GM18861 (cell line): ENCODE results near the gene MED20.
"Not testable (repeated sequence)": the region's sequence is repeated elsewhere in the genome, so short reads cannot be mapped to it uniquely, and the experiment has no call there.

ENCODE experiments used
- ATAC-seq: cut with Tn5 transposase; IDR thresholded peaks from one replicate; pipeline ENCODE4 v1.9.1; 2021; ENCODE audit not compliant: unreplicated experiment

MED20 gene, protein sequence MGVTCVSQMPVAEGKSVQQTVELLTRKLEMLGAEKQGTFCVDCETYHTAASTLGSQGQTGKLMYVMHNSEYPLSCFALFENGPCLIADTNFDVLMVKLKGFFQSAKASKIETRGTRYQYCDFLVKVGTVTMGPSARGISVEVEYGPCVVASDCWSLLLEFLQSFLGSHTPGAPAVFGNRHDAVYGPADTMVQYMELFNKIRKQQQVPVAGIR

DNA sequence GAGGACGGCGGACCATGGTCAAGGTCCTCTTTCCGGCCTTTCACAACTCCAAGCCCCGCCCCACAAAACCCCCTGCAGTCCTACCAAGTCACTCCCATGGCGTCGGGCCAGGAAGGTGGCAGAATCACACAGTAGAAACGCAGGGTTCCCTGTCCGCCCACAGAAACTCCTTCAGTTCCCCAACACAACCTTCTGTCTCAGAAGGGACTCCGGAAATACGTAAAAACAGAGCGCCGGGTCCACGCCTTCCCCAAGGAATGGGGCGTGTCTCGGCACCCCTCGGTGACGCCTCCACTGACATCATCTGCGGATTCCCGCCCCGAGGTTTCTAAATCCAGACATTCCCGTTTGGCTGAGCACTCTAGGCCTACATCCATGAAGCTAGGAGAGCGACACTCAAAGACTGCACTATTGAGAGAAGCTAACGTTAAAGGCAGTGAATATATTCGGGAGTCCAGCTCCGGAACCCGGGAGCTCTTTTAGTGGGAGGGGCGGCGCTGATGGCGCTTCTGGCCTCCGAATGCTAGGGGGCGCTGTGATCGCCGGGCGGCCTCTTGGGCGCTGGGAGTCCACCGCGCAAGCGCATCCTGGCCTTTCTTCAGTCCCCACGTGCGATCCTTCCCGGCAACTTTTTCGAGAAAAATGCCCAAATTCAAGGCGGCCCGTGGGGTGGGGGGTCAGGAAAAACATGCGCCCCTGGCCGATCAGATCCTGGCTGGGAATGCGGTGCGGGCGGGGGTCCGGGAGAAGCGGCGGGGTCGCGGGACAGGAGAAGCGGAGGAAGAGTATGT lies at the start of gene MED20, which contains the start of gene BYSL:
Gene MED20 (minus strand): TSS at position 219 of the 791 bp plus-strand sequence. CDS start 121 bp downstream, at position 98.
Gene BYSL (plus strand): TSS at position 579 of the 791 bp plus-strand sequence. CDS start 64 bp downstream, at position 643.
- peak; percentile 84 for ATAC-seq

DNA sequence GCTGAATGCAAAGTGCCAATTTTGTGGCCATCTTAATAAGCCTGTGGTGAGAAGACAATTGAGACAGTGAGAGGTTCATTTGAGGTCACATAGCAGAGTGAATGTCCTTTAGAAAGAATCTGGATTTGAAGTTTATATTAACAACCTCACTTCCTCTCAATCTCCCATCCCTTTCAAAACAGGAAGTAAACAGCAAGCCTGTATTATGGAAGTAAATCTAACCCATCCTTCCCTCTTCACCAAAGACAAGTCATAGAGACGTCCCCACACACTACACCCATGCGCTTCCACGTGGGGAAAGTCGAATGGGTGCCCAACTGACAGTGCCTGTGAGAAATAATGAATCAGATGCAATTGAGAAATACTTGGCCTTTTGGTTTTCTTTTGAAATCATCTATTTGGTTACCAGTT lies 49.5 kb upstream of the MED20 start:
- no peak for ATAC-seq

- ATAC-seq = no peak
Measured at GRCh38 chr6:41967312-41968287, 46.7 kb upstream of the MED20 start.

- ATAC-seq = no peak
Measured at GRCh38 chr6:41966961-41967311, 46.0 kb upstream of the MED20 start.

GRCh38 chr6:41966214-41966920 lies 45.4 kb upstream of the MED20 start:
- ATAC-seq = no peak

- no peak for ATAC-seq
Measured at GRCh38 chr6:41965429-41966213, 44.7 kb upstream of the MED20 start.

- ATAC-seq = no peak
Measured at GRCh38 chr6:41964201-41964887, 43.4 kb upstream of the MED20 start.

DNA sequence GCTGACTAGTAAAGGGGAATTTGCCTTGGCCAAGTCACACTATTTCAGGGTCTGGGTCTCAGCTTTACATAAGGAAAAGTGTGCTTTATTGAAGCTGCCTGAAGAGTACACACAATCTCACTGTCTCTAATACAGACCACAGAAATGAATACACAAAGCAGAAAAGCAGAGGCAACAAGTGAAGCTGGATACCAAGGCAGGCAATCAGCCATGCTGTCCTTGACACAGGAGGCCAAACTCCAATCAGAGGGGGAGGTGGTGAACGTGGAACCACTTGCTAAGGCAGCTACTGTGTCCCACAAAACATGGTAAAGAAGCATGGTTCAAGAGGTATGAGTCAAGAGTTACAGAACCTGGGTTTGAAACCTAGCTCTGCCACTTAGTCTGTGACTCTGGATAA lies 42.4 kb upstream of the MED20 start:
- no peak for ATAC-seq

DNA sequence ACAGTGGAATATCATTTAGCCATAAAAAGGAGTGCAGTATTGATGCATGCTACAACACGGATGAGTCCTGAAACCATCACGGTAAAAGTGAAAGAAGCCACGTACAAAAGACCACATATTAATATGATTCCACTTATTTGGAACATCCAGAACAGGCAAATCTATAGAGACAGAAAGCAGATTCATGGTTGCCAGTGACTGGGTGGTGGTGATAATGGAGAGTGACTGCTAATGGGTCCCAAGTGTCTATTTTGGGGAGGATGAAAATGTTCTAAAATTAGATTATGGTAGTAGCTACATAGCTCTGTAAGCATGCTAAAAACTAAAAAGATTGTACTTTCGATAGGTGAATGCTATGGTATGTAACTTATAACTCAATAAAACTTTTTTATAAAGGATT lies 39.1 kb upstream of the MED20 start:
- no peak for ATAC-seq

DNA sequence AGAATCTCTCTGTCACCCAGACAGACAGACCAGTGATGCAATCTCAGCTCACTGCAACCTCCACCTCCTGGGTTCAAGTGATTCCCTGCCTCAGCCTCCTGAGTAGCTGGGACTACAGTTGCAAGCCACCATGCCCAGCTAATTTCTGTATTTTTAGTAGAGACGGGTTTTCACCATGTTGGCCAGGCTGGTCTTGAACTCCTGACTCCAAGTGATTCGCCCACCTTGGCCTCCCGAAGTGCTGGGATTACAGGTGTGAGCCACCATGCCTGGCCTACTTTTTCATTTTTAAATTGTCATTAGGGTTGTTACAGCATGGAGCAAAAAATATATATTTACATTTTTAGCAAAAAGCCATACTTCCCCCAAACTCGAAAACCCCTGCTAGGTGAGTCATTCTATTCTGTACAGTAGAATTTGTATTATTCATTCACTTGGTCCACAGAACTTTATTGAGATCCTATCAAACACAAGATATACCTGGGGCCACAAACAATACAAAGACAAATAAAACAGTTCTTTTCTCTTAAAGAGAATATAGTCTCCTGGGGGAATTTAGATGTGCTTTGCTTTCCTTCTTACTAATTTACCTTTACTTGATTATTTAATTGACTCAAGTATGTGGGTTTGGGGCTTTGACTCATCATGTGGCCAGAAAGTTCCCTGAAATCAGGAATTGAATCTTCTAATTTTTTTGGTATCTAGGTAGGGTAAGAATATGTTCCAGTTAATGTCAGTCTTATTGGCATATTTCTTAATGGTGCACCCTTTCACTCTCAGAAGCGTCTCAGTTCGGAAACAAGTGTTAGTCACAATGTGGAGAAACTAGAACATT lies 37.3 kb upstream of the MED20 start:
- no peak for ATAC-seq

DNA sequence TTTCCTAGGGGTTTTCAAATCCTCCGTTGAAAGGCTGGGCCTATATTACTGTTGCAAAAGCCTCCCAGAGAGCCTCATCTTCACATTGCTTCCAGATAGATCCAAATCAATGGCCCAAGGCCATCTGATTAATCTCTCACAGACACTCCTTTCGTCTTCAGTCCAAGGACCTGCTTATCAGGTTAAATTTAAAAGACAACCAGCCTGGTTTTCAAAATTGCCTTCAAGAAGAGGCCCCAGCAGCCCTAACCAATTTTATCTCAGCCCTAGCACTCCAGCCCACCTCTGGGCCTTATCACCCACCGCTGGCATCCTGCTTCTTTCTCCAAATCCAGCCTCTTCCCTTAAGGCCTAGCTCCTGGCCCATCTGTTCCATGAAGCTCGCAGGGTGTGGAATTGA lies 36.2 kb upstream of the MED20 start:
- no peak for ATAC-seq

- no peak for ATAC-seq
Measured at GRCh38 chr6:41955412-41955811, 34.5 kb upstream of the MED20 start.

DNA sequence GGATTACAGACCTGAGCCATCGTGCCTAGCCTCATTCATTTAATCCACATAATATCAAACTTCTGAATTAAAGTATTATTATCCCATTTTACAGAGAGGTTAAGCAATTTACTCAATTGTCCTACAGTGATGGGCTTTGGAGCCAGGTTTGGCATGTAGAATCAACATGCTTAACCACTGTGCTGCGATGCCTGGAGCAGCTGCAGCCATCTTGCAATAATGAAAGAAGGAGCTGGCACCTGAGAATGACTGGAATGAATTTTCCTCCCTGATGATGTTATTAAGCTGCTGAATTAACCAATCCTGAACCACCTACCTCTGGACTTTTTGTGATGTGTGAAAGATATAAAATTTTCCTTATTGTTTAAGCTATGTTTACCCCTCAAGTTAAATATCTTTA lies 33.7 kb upstream of the MED20 start:
- ATAC-seq = no peak

- no peak for ATAC-seq
Measured at GRCh38 chr6:41947581-41948220, 26.8 kb upstream of the MED20 start.

DNA sequence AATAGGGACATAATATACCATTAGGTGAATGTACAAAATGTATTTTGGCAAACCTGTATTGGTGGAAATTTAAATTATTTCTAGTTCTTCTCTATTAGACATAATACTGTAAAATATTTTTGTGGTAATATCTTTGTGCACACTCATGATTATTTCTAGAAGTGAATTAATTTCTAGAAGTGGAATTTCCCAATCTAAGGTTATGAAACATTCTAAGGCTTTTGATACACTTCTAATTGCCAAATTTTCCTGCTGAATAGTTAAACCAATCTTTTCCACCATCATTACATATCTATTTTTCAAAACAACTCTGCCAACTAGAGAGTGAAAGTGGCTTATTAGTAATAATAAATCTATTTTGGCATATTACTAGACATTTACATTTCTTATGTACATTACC lies 22.5 kb upstream of the MED20 start:
- no peak for ATAC-seq

- ATAC-seq = not testable (repeated sequence)
Measured at GRCh38 chr6:41942882-41943281, 21.9 kb upstream of the MED20 start.

DNA sequence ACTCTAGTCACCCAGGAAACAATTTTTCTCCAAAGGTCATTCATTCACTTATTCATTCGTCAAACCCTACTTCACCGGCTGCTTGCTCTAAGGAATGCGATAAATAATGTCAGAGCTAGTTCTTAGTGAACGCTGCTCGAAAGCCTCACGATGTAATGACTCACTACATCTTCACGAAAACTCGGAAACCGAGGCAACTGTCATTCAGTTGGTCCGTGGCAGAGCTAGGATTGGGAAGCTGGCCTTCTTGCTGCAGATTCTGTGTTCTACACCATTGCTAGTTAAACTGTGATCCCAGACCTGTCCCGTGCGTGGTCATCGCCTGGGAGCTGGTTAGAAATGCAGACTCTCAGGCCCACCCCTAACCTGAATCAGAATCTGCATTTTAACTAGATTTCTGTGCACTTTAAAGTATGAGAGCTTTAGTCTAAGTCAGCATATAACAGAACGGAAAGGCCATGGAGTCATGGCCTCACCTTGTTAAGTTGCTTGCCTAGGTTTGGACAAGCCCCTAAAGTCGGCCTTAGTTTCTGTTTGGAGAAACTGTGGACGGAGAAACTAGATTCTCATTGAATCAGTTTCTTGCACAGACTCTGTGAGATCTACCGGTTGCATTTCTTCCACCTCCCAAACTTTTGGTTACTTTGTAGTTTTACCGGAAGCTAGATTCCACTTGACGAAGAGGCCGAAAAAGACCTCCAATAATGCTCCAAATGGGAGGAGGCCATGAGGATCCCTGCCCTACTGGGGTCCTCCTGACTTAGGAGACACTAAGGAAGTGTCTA lies 21.3 kb upstream of the MED20 start:
- ATAC-seq = no peak
